Endothelial cell of umbilical vein (primary cell): Measurements from ENCODE around the gene MVB12B. TPM values are rescaled to one million over a fixed set of nuclear protein-coding genes. Genes with fewer than 3 reads are reported as not detected.
A peak's percentile ranks its signal among the peaks of the same experiment; 100 is the strongest.

Source experiments
- BruUV-seq: library from RNA; stranded (reverse); fragments of 400-500 nt; replicated peaks from 2 replicates; lab custom pipeline; 2021; lab: Mats Ljungman, UMichigan
- CTCF ChIA-PET: fragments of 300-600, 350-600 bp; sonication (Branson Sonifier 250); formaldehyde crosslinking; loops from one replicate; lab custom pipeline; 2021; ENCODE audit warnings: antibody characterized with exemption, inconsistent platforms; lab: Charles Lee
- POLR2A ChIA-PET: fragments of 300-600, 350-600 bp; sonication (Branson Sonifier 250); formaldehyde crosslinking; loops from one replicate; lab custom pipeline; 2021; ENCODE audit warnings: antibody characterized with exemption, inconsistent platforms; lab: Charles Lee
- DNase-seq: peaks from one replicate; pipeline ENCODE4 v3.0.0-alpha.2; 2011; ENCODE audit warnings: low read depth, low spot score
- FAIRE-seq: peaks from 2 replicates; lab custom pipeline; 2011; peaks lifted over from hg19 to GRCh38; lab: Jason Lieb, UNC
- H2AFZ ChIP-seq: 2 replicates; pipeline ENCODE4 v1.6.0; 2012; ENCODE audit warnings: low read depth, low read length, control low read depth, inconsistent platforms
- H3K27ac ChIP-seq: 2 replicates; pipeline ENCODE4 v1.5.1; 2011; ENCODE audit warnings: low read depth, mild to moderate bottlenecking, control low read depth, low read length, moderate library complexity; ENCODE audit not compliant: insufficient read depth
- H3K27me3 ChIP-seq, 2 experiments: 2 replicates each; pipeline versions ENCODE4 v1.6.0 to v1.6.1; 2011; ENCODE audit warnings: low read length in 2 of 2, mixed read lengths in 1 of 2; ENCODE audit not compliant: control insufficient read depth in 2 of 2, insufficient read depth in 2 of 2
- H3K36me3 ChIP-seq, 2 experiments: 2 replicates in 1 of 2; 3 replicates in 1 of 2; pipeline ENCODE4 v1.5.1; 2011; ENCODE audit warnings: low read length in 2 of 2, mild to moderate bottlenecking in 1 of 2, moderate library complexity in 1 of 2; ENCODE audit not compliant: control insufficient read depth in 2 of 2, insufficient read depth in 2 of 2; ENCODE audit errors: extremely low read depth in 1 of 2
- H3K4me1 ChIP-seq: 3 replicates; pipeline ENCODE4 v1.5.1; 2011; ENCODE audit warnings: mild to moderate bottlenecking, low read length; ENCODE audit not compliant: control insufficient read depth, insufficient read depth; ENCODE audit errors: extremely low read depth
- H3K4me2 ChIP-seq: 2 replicates; pipeline ENCODE4 v1.6.1; 2011; ENCODE audit warnings: low read length, control low read depth, mixed read lengths; ENCODE audit not compliant: insufficient read depth
- H3K4me3 ChIP-seq, 3 experiments: fragments of 200-600 bp in 1 of 3; sonication (generic), shearing (Covaris generic) in 1 of 3; replicated peaks in 1 of 3; 2 replicates each; pipeline ENCODE4 v1.5.1; 2011 to 2016; ENCODE audit warnings: control low read depth in 3 of 3, low read length in 3 of 3, mild to moderate bottlenecking in 2 of 3, inconsistent platforms in 1 of 3, low read depth in 1 of 3, moderate library complexity in 1 of 3; ENCODE audit not compliant: insufficient read depth in 1 of 3
- H3K79me2 ChIP-seq: 2 replicates; pipeline ENCODE4 v1.6.0; 2012; ENCODE audit warnings: low read length, inconsistent platforms; ENCODE audit not compliant: control insufficient read depth, insufficient read depth
- H3K9ac ChIP-seq: replicated peaks from 2 replicates; pipeline ENCODE3; 2011; ENCODE audit warnings: low read length, control low read depth; ENCODE audit not compliant: insufficient read depth; ENCODE audit errors: extremely low read depth
- H3K9me1 ChIP-seq: replicated peaks from 3 replicates; pipeline ENCODE4 v1.6.0; 2011; ENCODE audit warnings: mild to moderate bottlenecking, low read length; ENCODE audit not compliant: control insufficient read depth, insufficient read depth; ENCODE audit errors: extremely low read depth
- H3K9me3 ChIP-seq: replicated peaks from 2 replicates; pipeline ENCODE4 v1.5.1; 2012; ENCODE audit warnings: low read length, inconsistent platforms; ENCODE audit not compliant: control insufficient read depth, insufficient read depth
- H4K20me1 ChIP-seq: replicated peaks from 2 replicates; pipeline ENCODE3; 2011; ENCODE audit warnings: mild to moderate bottlenecking, low read length; ENCODE audit not compliant: control insufficient read depth, insufficient read depth; ENCODE audit errors: extremely low read depth
- EZH2 ChIP-seq: IDR thresholded peaks from 2 replicates; pipeline ENCODE4 v1.6.1; 2012; ENCODE audit warnings: borderline replicate concordance, low read depth, mild to moderate bottlenecking, moderate library complexity, low read length, inconsistent platforms; ENCODE audit not compliant: severe bottlenecking
- FOS ChIP-seq: IDR thresholded peaks from 2 replicates; pipeline ENCODE4 v1.6.1; 2011; ENCODE audit warnings: mild to moderate bottlenecking, low read length, moderate library complexity, borderline replicate concordance; ENCODE audit not compliant: insufficient read depth
- JUN ChIP-seq: IDR thresholded peaks from 2 replicates; pipeline ENCODE4 v1.6.1; 2011; ENCODE audit warnings: borderline replicate concordance, low read depth; ENCODE audit not compliant: insufficient read length, insufficient read depth
- MAX ChIP-seq: IDR thresholded peaks from 2 replicates; pipeline ENCODE4 v1.6.1; 2011; ENCODE audit not compliant: insufficient read depth, insufficient read length
- MYC ChIP-seq: IDR thresholded peaks from one replicate; pipeline ENCODE4 v1.6.1; 2011; ENCODE audit warnings: mild to moderate bottlenecking, low read depth, low read length
- POLR2A ChIP-seq: IDR thresholded peaks from 2 replicates; pipeline ENCODE4 v1.6.1; 2012; ENCODE audit warnings: low read depth, mild to moderate bottlenecking, control low read depth, low read length
- POLR2AphosphoS5 ChIP-seq: IDR thresholded peaks from 2 replicates; pipeline ENCODE4 v1.6.1; 2012; ENCODE audit warnings: low read depth, mild to moderate bottlenecking, control low read depth, low read length, moderate library complexity; ENCODE audit not compliant: insufficient read depth
- dilution Hi-C: fragments of 300-500 bp; cut with MboI; formaldehyde crosslinking; loops from one replicate; pipeline ENCODE4 v1.15.0; 2019; ENCODE audit warnings: low sequenced_read_pairs; ENCODE audit not compliant: extremely low pct_ligation_motif_present
- intact Hi-C: fragments of 100-400 bp; cut with micrococcal nuclease; formaldehyde crosslinking; loops from one replicate; pipeline ENCODE4 v1.10.0; 2022
- polyA plus RNA-seq, 4 experiments: library from polyadenylated mRNA; depleted of rRNA in 3 of 4; stranded (reverse) in 3 of 4; unstranded in 1 of 4; fragments of >200 nt; gene quantifications; 2 replicates each; pipeline versions ENCODE4 v1.2.1 to v1.2.3, GENCODE V29; 2011 to 2012; ENCODE audit warnings: missing spikeins in 1 of 4
- total RNA-seq: library from RNA; stranded (reverse); gene quantifications from 2 replicates; pipeline ENCODE4 v1.2.3, GENCODE V29; 2021
- TF ChIP-seq, protein P1 (sequence below), 2 donors: IDR thresholded peaks; 1 replicate in 1 of 2; 2 replicates in 1 of 2; pipeline ENCODE4 v1.5.1; 2011; ENCODE audit warnings: low read length in 2 of 2, mild to moderate bottlenecking in 2 of 2, moderate library complexity in 2 of 2, control low read depth in 1 of 2, inconsistent platforms in 1 of 2, low read depth in 1 of 2; ENCODE audit not compliant: insufficient read depth in 1 of 2; ENCODE audit errors: extremely low read depth in 1 of 2

The MVB12B gene
- total and polyA plus RNA-seq, 2 donors (not counting 3 experiments of a cell fraction or from before 2014, with no cell fraction given) = 6.6 to 17.3 TPM

DNA sequence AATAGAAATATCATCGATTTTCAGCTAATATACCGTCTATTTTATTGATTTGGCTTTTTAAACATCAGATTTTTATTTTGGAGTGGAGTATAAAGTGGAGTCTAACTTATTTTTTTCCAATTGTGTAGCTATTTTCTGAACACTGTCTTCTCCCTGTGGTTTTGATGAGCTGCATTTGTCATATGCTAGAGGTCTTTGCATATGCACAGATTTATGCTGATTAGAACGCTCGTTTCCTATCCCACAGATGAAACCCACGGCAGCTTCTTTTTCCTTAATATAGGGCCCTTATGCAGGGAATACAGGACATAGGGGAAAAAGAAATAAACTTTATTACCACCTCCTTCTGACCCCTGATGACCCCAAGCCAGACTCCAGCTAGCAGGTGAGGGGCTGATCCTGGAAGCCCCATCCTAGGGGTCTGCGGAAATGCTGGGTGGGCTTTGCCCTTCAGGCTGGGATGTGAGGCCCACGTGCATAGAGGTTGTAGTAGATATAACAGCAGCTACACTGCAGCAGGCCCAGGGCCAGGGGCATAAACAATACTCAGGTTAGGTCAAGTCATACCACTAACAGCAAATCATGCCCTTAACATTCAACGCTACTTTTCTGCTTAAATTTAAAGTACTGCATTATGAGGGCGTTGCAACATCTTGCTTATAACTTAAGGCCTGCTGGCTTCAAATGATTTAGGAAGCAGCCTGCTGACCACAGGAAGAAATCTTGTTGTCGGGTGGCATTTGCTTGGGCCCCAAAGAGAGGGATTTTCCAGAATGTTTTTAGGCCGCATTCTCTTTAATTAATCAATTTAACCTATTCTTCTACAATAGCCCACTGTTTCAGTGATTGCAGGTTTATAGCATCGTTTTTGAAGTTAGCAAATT is 28.5 kb downstream of the MVB12B start:
- FAIRE-seq (no peak), DNase-seq (peak; percentile 6)
- no peaks in the 10 kb centered on the region for H3K9me1 ChIP-seq
- BruUV-seq = no TSS peak
- ChIA-PET POLR2A (no interaction called here), CTCF (no interaction called here)
- dilution Hi-C loops = no loop called here
- no peaks in the 10 kb centered on the region for H4K20me1 ChIP-seq
- no peak overlapping the region for H2AFZ ChIP-seq
- TF ChIP-seq POLR2AphosphoS5 (no peak), FOS (no peak), EZH2 (no peak), MAX (no peak)
- no peak overlapping the region for H3K4me3 ChIP-seq
- no peak overlapping the region for H3K9ac ChIP-seq
- H3K4me2 ChIP-seq = no peak overlapping the region
- H3K36me3 ChIP-seq = no peaks in the 10 kb centered on the region
- no peaks in the 10 kb centered on the region for H3K4me1 ChIP-seq
- H3K27ac ChIP-seq = no peak overlapping the region
- no peaks in the 10 kb centered on the region for H3K27me3 ChIP-seq
- no peaks in the 10 kb centered on the region for H3K9me3 ChIP-seq
- intact Hi-C loops = no loop called here
- H3K79me2 ChIP-seq = no peaks in the 10 kb centered on the region

DNA sequence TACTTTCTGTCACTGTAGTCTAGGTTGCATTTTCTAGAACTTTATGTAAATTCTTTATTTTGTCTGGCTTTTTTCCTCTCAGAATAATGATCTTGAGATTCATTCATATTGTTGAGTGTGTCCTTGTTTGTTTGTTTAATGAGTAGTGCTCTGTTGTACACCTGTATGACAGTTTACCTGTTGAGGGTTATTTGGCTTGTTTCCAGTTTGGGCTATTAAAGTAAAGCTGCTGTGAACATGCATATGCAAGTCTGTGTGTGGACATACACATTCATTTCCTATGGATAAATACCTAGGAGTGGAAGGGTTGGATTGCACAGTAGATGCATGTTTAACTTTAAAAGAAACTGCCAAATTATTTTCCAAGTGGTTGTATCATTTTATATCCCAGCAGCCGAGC is 30.4 kb downstream of the MVB12B start:
- H3K9me1 ChIP-seq = no peaks in the 10 kb centered on the region
- no peaks in the 10 kb centered on the region for H3K4me1 ChIP-seq
- dilution Hi-C loops = no loop called here
- H3K4me2 ChIP-seq = no peak overlapping the region
- ChIA-PET POLR2A (no interaction called here), CTCF (interaction anchor here (1.0 to 1.3 kb wide), 2 partner anchors 16 to 29 kb away, joined by 3 to 4 read pairs; no protein-coding TSS in a partner anchor)
- no peaks in the 10 kb centered on the region for H3K9me3 ChIP-seq
- BruUV-seq = no TSS peak
- intact Hi-C loops = no loop called here
- H3K36me3 ChIP-seq = no peaks in the 10 kb centered on the region
- H2AFZ ChIP-seq = no peak overlapping the region
- no peak for DNase-seq
- no peaks in the 10 kb centered on the region for H4K20me1 ChIP-seq
- FAIRE-seq = no peak
- TF ChIP-seq POLR2A = no peak
- TF ChIP-seq MAX = no peak
- TF ChIP-seq MYC = no peak
- TF ChIP-seq EZH2 = no peak
- TF ChIP-seq POLR2AphosphoS5 = no peak
- TF ChIP-seq, protein P1, sequence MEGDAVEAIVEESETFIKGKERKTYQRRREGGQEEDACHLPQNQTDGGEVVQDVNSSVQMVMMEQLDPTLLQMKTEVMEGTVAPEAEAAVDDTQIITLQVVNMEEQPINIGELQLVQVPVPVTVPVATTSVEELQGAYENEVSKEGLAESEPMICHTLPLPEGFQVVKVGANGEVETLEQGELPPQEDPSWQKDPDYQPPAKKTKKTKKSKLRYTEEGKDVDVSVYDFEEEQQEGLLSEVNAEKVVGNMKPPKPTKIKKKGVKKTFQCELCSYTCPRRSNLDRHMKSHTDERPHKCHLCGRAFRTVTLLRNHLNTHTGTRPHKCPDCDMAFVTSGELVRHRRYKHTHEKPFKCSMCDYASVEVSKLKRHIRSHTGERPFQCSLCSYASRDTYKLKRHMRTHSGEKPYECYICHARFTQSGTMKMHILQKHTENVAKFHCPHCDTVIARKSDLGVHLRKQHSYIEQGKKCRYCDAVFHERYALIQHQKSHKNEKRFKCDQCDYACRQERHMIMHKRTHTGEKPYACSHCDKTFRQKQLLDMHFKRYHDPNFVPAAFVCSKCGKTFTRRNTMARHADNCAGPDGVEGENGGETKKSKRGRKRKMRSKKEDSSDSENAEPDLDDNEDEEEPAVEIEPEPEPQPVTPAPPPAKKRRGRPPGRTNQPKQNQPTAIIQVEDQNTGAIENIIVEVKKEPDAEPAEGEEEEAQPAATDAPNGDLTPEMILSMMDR (IDR thresholded peaks at IDR 0.05; ENCODE audit: extremely low read depth in 1 of 2, insufficient read depth in 1 of 2, low read depth in 1 of 2, low read length in 2 of 2) = no peak
- TF ChIP-seq FOS = no peak
- no peak for TF ChIP-seq JUN
- no peak overlapping the region for H3K9ac ChIP-seq
- no peak overlapping the region for H3K27ac ChIP-seq
- H3K4me3 ChIP-seq = no peak overlapping the region
- H3K27me3 ChIP-seq = no peaks in the 10 kb centered on the region
- no peaks in the 10 kb centered on the region for H3K79me2 ChIP-seq
